Ovary (tissue), 9 donors: Measurements from ENCODE around the gene ELF5. TPM values are rescaled to one million over a fixed set of nuclear protein-coding genes. Genes with fewer than 3 reads are reported as not detected.

ENCODE experiments used
- DNase-seq, 5 donors: peaks; one replicate each; pipeline ENCODE4 v3.0.0-alpha.2; 2019 to 2020
- H3K27ac ChIP-seq, 2 donors: fragments of 200-600 bp; one replicate each; pipeline versions ENCODE4 v1.5.1 to v1.8.0; 2019 to 2022
- H3K27me3 ChIP-seq: fragments of 200-600 bp; one replicate; pipeline ENCODE4 v1.8.0; 2022
- H3K36me3 ChIP-seq: fragments of 200-600 bp; sonication (generic); one replicate; pipeline ENCODE4 v1.5.1; 2019
- H3K4me1 ChIP-seq: one replicate; pipeline ENCODE4 v1.8.1; 2013; ENCODE audit warnings: mild to moderate bottlenecking, moderate library complexity; ENCODE audit not compliant: insufficient read depth
- H3K4me3 ChIP-seq: fragments of 200-600 bp; sonication (generic); one replicate; pipeline ENCODE4 v1.5.1; 2017
- H3K9me3 ChIP-seq, 2 donors: fragments of 200-600 bp in 1 of 2; sonication (generic) in 1 of 2; one replicate each; pipeline versions ENCODE4 v1.5.1 to v1.8.1; 2013 to 2019; ENCODE audit warnings: mild to moderate bottlenecking in 1 of 2, moderate library complexity in 1 of 2
- CTCF ChIP-seq, 3 donors: fragments of 450-650 bp in 2 of 3; fragments of 200-600 bp in 1 of 3; IDR thresholded peaks; one replicate each; pipeline versions ENCODE4 v1.5.1 to v1.8.0; 2016 to 2022; ENCODE audit warnings: antibody characterized with exemption in 3 of 3, mild to moderate bottlenecking in 1 of 3
- EP300 ChIP-seq: sonication (generic); formaldehyde crosslinking; IDR thresholded peaks from one replicate; pipeline ENCODE4 v1.6.1; 2017; ENCODE audit warnings: antibody characterized with exemption
- POLR2A ChIP-seq: fragments of 450-650 bp; IDR thresholded peaks from one replicate; pipeline ENCODE4 v1.6.1; 2017; ENCODE audit warnings: antibody characterized with exemption, mild to moderate bottlenecking, moderate library complexity
- WGBS, 3 donors: extraction: QIAGEN DNeasy Blood & Tissue Kit in 1 of 3; methylation state at CpG; one replicate each; pipeline versions ENCODE4 v1.1.5 to v1.1.7; 2013 to 2017; 5-methylcytosine and 5-hydroxymethylcytosine counted together
- intact Hi-C, 4 donors: fragments of 100-400 bp; cut with DNase I; formaldehyde crosslinking; loops; one replicate each; pipeline versions ENCODE4 v1.11.0 to v1.15.1; 2022 to 2023
- polyA plus RNA-seq, 2 donors: library from polyadenylated mRNA; stranded (reverse); fragments of 200-250 nt in 1 of 2; fragments of 350-450 nt in 1 of 2; fragmentation: Illumina TruSeq in 1 of 2; extraction: RNeasy Lipid Tissue Mini Kit (QIAGEN cat#74804) in 1 of 2; gene quantifications; one replicate each; pipeline ENCODE4 v1.2.3, GENCODE V29; 2013 to 2014
- total RNA-seq, 7 donors: library from RNA; depleted of rRNA in 2 of 7; stranded (reverse); fragments of >200 nt in 2 of 7; fragmentation: NEBNext Ultra II Directional in 3 of 7; extraction: Animal tissue kit (Norgen Biotek cat#: 25700) in 3 of 7; gene quantifications; one replicate each; pipeline versions ENCODE4 v1.1.0 to v1.2.4, GENCODE V29; 2016 to 2023
- donor health status: DM: no; HTN: no; CAD: no; lungs with moderate emphysema.
- donor health status: DM: no; HTN: no; CAD: no.
- donor health status: Bipolar disorder and iron deficiency.
- donor health status: DM: yes; HTN: yes; CAD: no.
- donor health status: DM: no; HTN: no; CAD: no.
- donor health status: DM: yes; HTN: yes; CAD: no.

Gene ELF5
- total and polyA plus RNA-seq, 9 donors = not detected

- Histone ChIP-seq H3K4me1 (no peaks in the 10 kb centered on the region), H3K9me3 (no peaks in the 10 kb centered on the region), H3K4me3 (no peak overlapping the region), H3K36me3 (no peaks in the 10 kb centered on the region), H3K27me3 (no peaks in the 10 kb centered on the region), H3K27ac (no peak overlapping the region)
- no peak for DNase-seq
- TF ChIP-seq POLR2A = no peak
- no peak for TF ChIP-seq EP300
- TF ChIP-seq CTCF (IDR thresholded peaks at IDR 0.05) = no peak
- 51 to 69% (median 52%) methylated on average over 1 of the region's 1 CpG for WGBS, 3 donors
- intact Hi-C loops = no loop called here
Observed at GRCh38 chr11:34531663-34532062, 18.1 kb upstream of the ELF5 start.

- 72 to 85% (median 75%) methylated on average over 3 of the region's 3 CpGs for WGBS, 3 donors
- no peak overlapping the region for H3K4me3 ChIP-seq
- H3K27me3 ChIP-seq = no peaks in the 10 kb centered on the region
- DNase-seq = no peak
- TF ChIP-seq EP300 (no peak), CTCF (IDR thresholded peaks at IDR 0.05) (no peak), POLR2A (no peak)
- no peak overlapping the region for H3K27ac ChIP-seq
- H3K36me3 ChIP-seq = no peaks in the 10 kb centered on the region
- intact Hi-C loops = no loop called here
- no peaks in the 10 kb centered on the region for H3K4me1 ChIP-seq
- no peaks in the 10 kb centered on the region for H3K9me3 ChIP-seq
Observed at GRCh38 chr11:34530545-34531234, 17.1 kb upstream of the ELF5 start.

GRCh38 chr11:34529643-34530042 is 16.0 kb upstream of the ELF5 start:
- no peak overlapping the region for H3K27ac ChIP-seq
- H3K9me3 ChIP-seq = no peaks in the 10 kb centered on the region
- TF ChIP-seq POLR2A (no peak), EP300 (no peak), CTCF (IDR thresholded peaks at IDR 0.05) (no peak)
- 69 to 86% (median 72%) methylated on average over 1 of the region's 1 CpG for WGBS, 3 donors
- H3K36me3 ChIP-seq = no peaks in the 10 kb centered on the region
- no peak overlapping the region for H3K4me3 ChIP-seq
- no peak for DNase-seq
- H3K4me1 ChIP-seq = no peaks in the 10 kb centered on the region
- intact Hi-C loops = no loop called here
- no peaks in the 10 kb centered on the region for H3K27me3 ChIP-seq

GRCh38 chr11:34528072-34528471 is 14.5 kb upstream of the ELF5 start:
- intact Hi-C loops = no loop called here
- H3K9me3 ChIP-seq = no peaks in the 10 kb centered on the region
- H3K4me1 ChIP-seq = no peaks in the 10 kb centered on the region
- no peaks in the 10 kb centered on the region for H3K27me3 ChIP-seq
- no peak overlapping the region for H3K4me3 ChIP-seq
- DNase-seq = no peak
- WGBS, 3 donors = 21 to 32% (median 31%) methylated on average over 2 of the region's 2 CpGs
- no peak overlapping the region for H3K27ac ChIP-seq
- H3K36me3 ChIP-seq = no peaks in the 10 kb centered on the region
- no peak for TF ChIP-seq POLR2A
- TF ChIP-seq CTCF (IDR thresholded peaks at IDR 0.05) = no peak
- no peak for TF ChIP-seq EP300
